IMR-90 (cell line): ENCODE results near the gene PRKCA. TPM values are rescaled to one million over a fixed set of nuclear protein-coding genes. Genes with fewer than 3 reads are reported as not detected.

Source experiments
- ATAC-seq: fragments of 200-7000 bp; cut with Tn5 transposase; 2 replicates; pipeline ENCODE4 v1.9.1; 2020; ENCODE audit warnings: low read depth, mild to moderate bottlenecking, moderate library complexity
- BruUV-seq: library from RNA; stranded (reverse); fragments of 400-500 nt; replicated peaks from 2 replicates; lab custom pipeline; 2021; lab: Mats Ljungman, UMichigan
- CTCF ChIA-PET: fragments of 300-600 bp; formaldehyde crosslinking; extraction: SDS; loops from one replicate; lab custom pipeline; 2021; ENCODE audit warnings: antibody characterized with exemption; lab: Yijun Ruan, JAX
- POLR2A ChIA-PET: fragments of 300-600 bp; sonication (Branson Sonifier 250); formaldehyde crosslinking; loops from one replicate; lab custom pipeline; 2022; ENCODE audit warnings: antibody characterized with exemption; ENCODE audit not compliant: unreplicated experiment; lab: Charles Lee
- DNase-seq: peaks from one replicate; pipeline ENCODE4 v3.0.0; 2013
- H2AFZ ChIP-seq: replicated peaks from 2 replicates; pipeline ENCODE3; 2013; ENCODE audit warnings: low read length, mild to moderate bottlenecking; ENCODE audit not compliant: poor library complexity
- H2AK5ac ChIP-seq: 2 replicates; pipeline ENCODE4 v1.6.1; 2013; ENCODE audit warnings: low read depth, low read length, inconsistent platforms
- H2AK9ac ChIP-seq: replicated peaks from 2 replicates; pipeline ENCODE3; 2013; ENCODE audit warnings: mild to moderate bottlenecking, low read depth, low read length, moderate library complexity; ENCODE audit not compliant: poor library complexity
- H2BK120ac ChIP-seq: 2 replicates; pipeline ENCODE4 v1.6.1; 2013; ENCODE audit warnings: low read depth, low read length, inconsistent platforms
- H2BK15ac ChIP-seq: 3 replicates; pipeline ENCODE4 v1.6.1; 2013; ENCODE audit warnings: low read depth, low read length, inconsistent platforms
- H2BK20ac ChIP-seq: 2 replicates; pipeline ENCODE4 v1.6.1; 2013; ENCODE audit warnings: low read depth, mild to moderate bottlenecking, inconsistent platforms, low read length, moderate library complexity
- H2BK5ac ChIP-seq: 2 replicates; pipeline ENCODE4 v1.6.1; 2013; ENCODE audit warnings: mild to moderate bottlenecking, low read depth, low read length, inconsistent platforms; ENCODE audit not compliant: poor library complexity, severe bottlenecking
- H3K14ac ChIP-seq: replicated peaks from 2 replicates; pipeline ENCODE4 v1.6.1; 2013; ENCODE audit warnings: low read depth, low read length, inconsistent platforms
- H3K18ac ChIP-seq: 2 replicates; pipeline ENCODE4 v1.6.1; 2013; ENCODE audit warnings: low read depth, low read length, control low read depth
- H3K23ac ChIP-seq: 2 replicates; pipeline ENCODE4 v1.6.1; 2013; ENCODE audit warnings: low read depth, low read length, inconsistent platforms
- H3K27ac ChIP-seq: 2 replicates; pipeline ENCODE4 v1.5.1; 2013; ENCODE audit warnings: mild to moderate bottlenecking, control low read depth, low read length; ENCODE audit not compliant: insufficient read depth
- H3K27me3 ChIP-seq: 2 replicates; pipeline ENCODE4 v1.6.1; 2013; ENCODE audit warnings: low read length; ENCODE audit not compliant: control insufficient read depth, insufficient read depth
- H3K36me3 ChIP-seq: 2 replicates; pipeline ENCODE4 v1.6.1; 2013; ENCODE audit warnings: low read length, mixed read lengths; ENCODE audit not compliant: control insufficient read depth, insufficient read depth
- H3K4ac ChIP-seq: 2 replicates; pipeline ENCODE4 v1.6.1; 2013; ENCODE audit warnings: low read depth, low read length, inconsistent platforms
- H3K4me1 ChIP-seq: 2 replicates; pipeline ENCODE4 v1.6.1; 2013; ENCODE audit warnings: low read length, mixed read lengths; ENCODE audit not compliant: control insufficient read depth, insufficient read depth
- H3K4me2 ChIP-seq: 2 replicates; pipeline ENCODE4 v1.6.1; 2013; ENCODE audit warnings: low read depth, mild to moderate bottlenecking, control low read depth, low read length, moderate library complexity
- H3K4me3 ChIP-seq: 2 replicates; pipeline ENCODE4 v1.5.1; 2013; ENCODE audit warnings: low read depth, mild to moderate bottlenecking, control low read depth, low read length, moderate library complexity; ENCODE audit not compliant: insufficient read depth
- H3K56ac ChIP-seq: 2 replicates; pipeline ENCODE4 v1.6.1; 2013; ENCODE audit warnings: low read length, inconsistent platforms; ENCODE audit not compliant: insufficient read depth; ENCODE audit errors: extremely low read depth
- H3K79me1 ChIP-seq, 2 experiments: 2 replicates each; pipeline ENCODE4 v1.6.1; 2013; ENCODE audit warnings: low read length in 2 of 2, inconsistent platforms in 1 of 2, low read depth in 1 of 2
- H3K9ac ChIP-seq: 2 replicates; pipeline ENCODE4 v1.6.1; 2013; ENCODE audit warnings: low read depth, low read length, control low read depth
- H3K9me1 ChIP-seq: 2 replicates; pipeline ENCODE4 v1.6.1; 2013; ENCODE audit warnings: low read length, inconsistent platforms; ENCODE audit not compliant: insufficient read depth
- H3K9me3 ChIP-seq: 2 replicates; pipeline ENCODE4 v1.6.1; 2013; ENCODE audit warnings: low read length; ENCODE audit not compliant: control insufficient read depth, insufficient read depth
- H4K20me1 ChIP-seq: 2 replicates; pipeline ENCODE4 v1.6.1; 2013; ENCODE audit warnings: low read length, inconsistent platforms; ENCODE audit not compliant: insufficient read depth
- H4K5ac ChIP-seq: 2 replicates; pipeline ENCODE4 v1.6.1; 2013; ENCODE audit warnings: mild to moderate bottlenecking, low read depth, low read length, control low read depth
- H4K8ac ChIP-seq, 2 experiments: 2 replicates each; pipeline ENCODE4 v1.6.1; 2013; ENCODE audit warnings: low read depth in 2 of 2, low read length in 2 of 2, control low read depth in 1 of 2, inconsistent platforms in 1 of 2
- H4K91ac ChIP-seq: 2 replicates; pipeline ENCODE4 v1.6.1; 2013; ENCODE audit warnings: low read depth, low read length, inconsistent platforms; ENCODE audit not compliant: insufficient read depth
- BHLHE40 ChIP-seq: fragments of 150-350 bp; IDR thresholded peaks from 2 replicates; pipeline ENCODE4 v1.6.1; 2016; ENCODE audit warnings: mild to moderate bottlenecking, low read depth, low read length
- CEBPB ChIP-seq: IDR thresholded peaks from 2 replicates; pipeline ENCODE4 v1.6.1; 2012; ENCODE audit warnings: low read depth, low read length, improper control_type of control experiment
- CHD1 ChIP-seq: IDR thresholded peaks from 2 replicates; pipeline ENCODE4 v1.6.1; 2012; ENCODE audit warnings: low read depth, low read length, improper control_type of control experiment
- CTCF ChIP-seq: conservative IDR thresholded peaks from 2 replicates; pipeline ENCODE4 v1.5.1; 2012; ENCODE audit warnings: mild to moderate bottlenecking, low read depth, low read length, improper control_type of control experiment
- ELK1 ChIP-seq: fragments of 150-350 bp; IDR thresholded peaks from 2 replicates; pipeline ENCODE4 v1.6.1; 2016; ENCODE audit warnings: low read depth, mild to moderate bottlenecking, low read length, moderate library complexity, borderline replicate concordance
- FOS ChIP-seq: fragments of 150-350 bp; IDR thresholded peaks from 2 replicates; pipeline ENCODE4 v1.6.1; 2016; ENCODE audit warnings: low read depth, low read length
- MAFK ChIP-seq: IDR thresholded peaks from 2 replicates; pipeline ENCODE4 v1.6.1; 2012; ENCODE audit warnings: low read depth, low read length, improper control_type of control experiment
- MAZ ChIP-seq: IDR thresholded peaks from 2 replicates; pipeline ENCODE4 v1.6.1; 2012; ENCODE audit warnings: low read depth, mild to moderate bottlenecking, low read length, improper control_type of control experiment, moderate library complexity, borderline replicate concordance
- MXI1 ChIP-seq: IDR thresholded peaks from 2 replicates; pipeline ENCODE4 v1.6.1; 2012; ENCODE audit warnings: low read depth, mild to moderate bottlenecking, low read length, moderate library complexity, borderline replicate concordance
- NFE2L2 ChIP-seq: fragments of 150-350 bp; IDR thresholded peaks from 2 replicates; pipeline ENCODE4 v1.6.1; 2016; ENCODE audit warnings: low read depth, mild to moderate bottlenecking, low read length
- POLR2A ChIP-seq: IDR thresholded peaks from 2 replicates; pipeline ENCODE4 v1.6.1; 2012; ENCODE audit warnings: mild to moderate bottlenecking, low read depth, low read length
- RAD21 ChIP-seq: IDR thresholded peaks from 2 replicates; pipeline ENCODE4 v1.6.1; 2012; ENCODE audit warnings: low read length, improper control_type of control experiment
- RCOR1 ChIP-seq: IDR thresholded peaks from 2 replicates; pipeline ENCODE4 v1.6.1; 2012; ENCODE audit warnings: mild to moderate bottlenecking, low read length, improper control_type of control experiment; ENCODE audit not compliant: insufficient replicate concordance
- RFX5 ChIP-seq: IDR thresholded peaks from 2 replicates; pipeline ENCODE4 v1.8.0; 2012; ENCODE audit warnings: low read depth, mild to moderate bottlenecking, low read length, moderate library complexity
- SMC3 ChIP-seq: fragments of 150-350 bp; IDR thresholded peaks from 2 replicates; pipeline ENCODE4 v1.6.1; 2016; ENCODE audit warnings: low read depth, mild to moderate bottlenecking, antibody characterized with exemption, low read length, moderate library complexity
- USF2 ChIP-seq: fragments of 150-350 bp; IDR thresholded peaks from 2 replicates; pipeline ENCODE4 v1.6.1; 2017; ENCODE audit warnings: mild to moderate bottlenecking, antibody characterized with exemption, low read length, low read depth
- WGBS, 2 experiments: methylation state at CpG; one replicate each; pipeline versions ENCODE4 v1.1.5 to v1.1.7; 2013; ENCODE audit warnings: missing lambda C conversion rate in 2 of 2; ENCODE audit not compliant: insufficient read length in 1 of 2; ENCODE audit errors: extremely low coverage in 2 of 2; 5-methylcytosine and 5-hydroxymethylcytosine counted together
- dilution Hi-C: fragments of 300-500 bp; cut with HindIII; formaldehyde crosslinking; loops from one replicate; pipeline ENCODE4 v1.14.3; 2018; ENCODE audit warnings: low sequenced_read_pairs; ENCODE audit not compliant: unreplicated experiment
- in situ Hi-C: fragments of 300-500 bp; cut with MboI; formaldehyde crosslinking; loops from 3 replicates; pipeline ENCODE4 v1.14.3; 2019; ENCODE audit warnings: low sequenced_read_pairs, inconsistent platforms, mixed read lengths
- intact Hi-C: fragments of 100-400 bp; cut with micrococcal nuclease; formaldehyde crosslinking; loops from 2 replicates; pipeline ENCODE4 v1.10.0; 2022
- polyA plus RNA-seq, 3 experiments: library from polyadenylated mRNA; depleted of rRNA; stranded (reverse); fragments of >200 nt; gene quantifications; 2 replicates each; pipeline ENCODE4 v1.2.3, GENCODE V29; 2012; ENCODE audit warnings: low replicate concordance in 1 of 3
- total RNA-seq: library from RNA; depleted of rRNA; stranded (reverse); fragments of >200 nt; gene quantifications from 2 replicates; pipeline ENCODE4 v1.2.3, GENCODE V29; 2012

PRKCA gene
- total and polyA plus RNA-seq, 2 of the 4 experiments (the other 2 are of a cell fraction): 31.0 to 46.0 TPM

- H3K23ac ChIP-seq: no peak overlapping the region
- H3K27me3 ChIP-seq: peaks cover 57% of the 10 kb centered on the region
- no peak overlapping the region for H2AK5ac ChIP-seq
- H4K20me1 ChIP-seq: no peaks in the 10 kb centered on the region
- H3K14ac ChIP-seq: no peak overlapping the region
- dilution Hi-C loops: no loop called here
- H4K8ac ChIP-seq: no peak overlapping the region
- no peak overlapping the region for H3K4me3 ChIP-seq
- no peak overlapping the region for H4K91ac ChIP-seq
- H3K9me3 ChIP-seq: no peaks in the 10 kb centered on the region
- H3K9me1 ChIP-seq: no peaks in the 10 kb centered on the region
- ATAC-seq (no peak), DNase-seq (no peak)
- no peaks in the 10 kb centered on the region for H3K79me1 ChIP-seq
- no peaks in the 10 kb centered on the region for H3K4me1 ChIP-seq
- WGBS, 2 experiments: no CpG with 5 or more reads among the region's 1 CpG
- intact Hi-C loops: no loop called here
- TF ChIP-seq BHLHE40: no peak
- no peak for TF ChIP-seq SMC3
- no peak for TF ChIP-seq RCOR1
- TF ChIP-seq MAZ: no peak
- TF ChIP-seq CHD1: no peak
- TF ChIP-seq POLR2A: no peak
- no peak for TF ChIP-seq MAFK
- TF ChIP-seq MXI1: no peak
- TF ChIP-seq USF2: no peak
- TF ChIP-seq RAD21: no peak
- no peak for TF ChIP-seq CEBPB
- TF ChIP-seq FOS: no peak
- TF ChIP-seq ELK1: no peak
- TF ChIP-seq NFE2L2: no peak
- TF ChIP-seq CTCF: no peak
- no peak for TF ChIP-seq RFX5
- in situ Hi-C loops: no loop called here
- H2BK5ac ChIP-seq: no peak overlapping the region
- H2AK9ac ChIP-seq: no peak overlapping the region
- no peak overlapping the region for H3K9ac ChIP-seq
- no TSS peak for BruUV-seq
- no peak overlapping the region for H2BK20ac ChIP-seq
- no peak overlapping the region for H2BK120ac ChIP-seq
- no peak overlapping the region for H2BK15ac ChIP-seq
- H3K27ac ChIP-seq: no peak overlapping the region
- POLR2A ChIA-PET: no interaction called here
- no peak overlapping the region for H2AFZ ChIP-seq
- H3K18ac ChIP-seq: no peak overlapping the region
- H3K4me2 ChIP-seq: no peak overlapping the region
- no peaks in the 10 kb centered on the region for H3K36me3 ChIP-seq
- H3K4ac ChIP-seq: no peak overlapping the region
- CTCF ChIA-PET: no interaction called here
- H4K5ac ChIP-seq: no peak overlapping the region
- no peak overlapping the region for H3K56ac ChIP-seq
These were observed 534.8 kb downstream of the PRKCA start for GRCh38 chr17:66837226-66837625.
